ENCODE data around the gene MYRF. TPM values are rescaled to one million over a fixed set of nuclear protein-coding genes. Genes with fewer than 3 reads are reported as not detected.

Gene MYRF
- total and polyA plus RNA-seq, 2 of the 4 experiments (the other 2 are of a cell fraction): 1.6 to 10.7 TPM

- TF ChIP-seq CTCF (conservative IDR thresholded peaks at IDR 0.05; ENCODE audit: low read depth, low read length) (no peak), RCOR1 (IDR thresholded peaks at IDR 0.05; ENCODE audit: insufficient replicate concordance, low read length) (no peak)
Observed at GRCh38 chr11:61802605-61803004, 50.2 kb downstream of the MYRF start (continued).

- Histone ChIP-seq H3K4me3 (ENCODE audit: insufficient read depth, low read depth, low read length) (no peak overlapping the region), H3K27me3 (ENCODE audit: control insufficient read depth, insufficient read depth, low read length) (no peaks in the 10 kb centered on the region), H3K4me2 (ENCODE audit: low read depth, low read length) (no peak overlapping the region), H2BK5ac (ENCODE audit: low read depth, low read length, poor library complexity, severe bottlenecking) (no peak overlapping the region), H2BK20ac (ENCODE audit: low read depth, low read length) (no peak overlapping the region), H4K20me1 (ENCODE audit: insufficient read depth, low read length) (peaks cover 4% of the 10 kb centered on the region; the same call in 1 of the 2 replicates), H2BK120ac (ENCODE audit: low read depth, low read length) (no peak overlapping the region), H4K91ac (ENCODE audit: insufficient read depth, low read depth, low read length) (no peak overlapping the region), H3K36me3 (ENCODE audit: control insufficient read depth, insufficient read depth, low read length) (peaks cover 39% of the 10 kb centered on the region), H3K4me1 (ENCODE audit: control insufficient read depth, insufficient read depth, low read length) (peaks cover 3% of the 10 kb centered on the region), H3K18ac (ENCODE audit: low read depth, low read length) (no peak overlapping the region), H2BK15ac (ENCODE audit: low read depth, low read length) (no peak overlapping the region), H3K9me1 (ENCODE audit: insufficient read depth, low read length) (peaks cover 9% of the 10 kb centered on the region), H3K9ac (ENCODE audit: low read depth, low read length) (no peak overlapping the region), H3K14ac (replicated peaks; ENCODE audit: low read depth, low read length) (no peak overlapping the region), H4K5ac (ENCODE audit: low read depth, low read length) (no peak overlapping the region), H3K23ac (ENCODE audit: low read depth, low read length) (no peak overlapping the region), H2AK5ac (ENCODE audit: low read depth, low read length) (no peak overlapping the region), H3K79me1 (ENCODE audit: low read depth in 1 of 2, low read length in 2 of 2) (peaks cover 15 to 36% of the 10 kb centered on the region in 2 experiments), H3K56ac (ENCODE audit: extremely low read depth, insufficient read depth, low read length) (no peak overlapping the region), H3K9me3 (ENCODE audit: control insufficient read depth, insufficient read depth, low read length) (no peaks in the 10 kb centered on the region), H2AK9ac (replicated peaks; ENCODE audit: low read depth, low read length, poor library complexity) (no peak overlapping the region), H3K27ac (ENCODE audit: insufficient read depth, low read length) (no peak overlapping the region), H2AFZ (replicated peaks; ENCODE audit: low read length, poor library complexity) (no peak overlapping the region), H4K8ac (ENCODE audit: low read depth in 2 of 2, low read length in 2 of 2) (no peak overlapping the region), H3K4ac (ENCODE audit: low read depth, low read length) (no peak overlapping the region)
- BruUV-seq (replicated peaks): no TSS peak
- WGBS, 2 experiments (ENCODE audit: extremely low coverage in 2 of 2, insufficient read length in 1 of 2): 100% methylated on average over 1 of the region's 3 CpGs; no CpG with 5 or more reads in 1 of the 2 experiments
- peak; percentile 49 for DNase-seq
- dilution Hi-C loops (cut with HindIII; ENCODE audit: low sequenced_read_pairs, unreplicated experiment) (no loop called here), intact Hi-C loops (cut with micrococcal nuclease) (no loop called here), in situ Hi-C loops (cut with MboI; ENCODE audit: low sequenced_read_pairs) (no loop called here)
- ChIA-PET POLR2A (ENCODE audit: unreplicated experiment) (no interaction called here), CTCF (no interaction called here)
- no peak for ATAC-seq (ENCODE audit: low read depth)
- TF ChIP-seq MAZ (IDR thresholded peaks at IDR 0.05; ENCODE audit: borderline replicate concordance, low read depth, low read length) (no peak), RAD21 (IDR thresholded peaks at IDR 0.05; ENCODE audit: low read length) (no peak), NFE2L2 (IDR thresholded peaks at IDR 0.05; ENCODE audit: low read depth, low read length) (no peak), CTCF (conservative IDR thresholded peaks at IDR 0.05; ENCODE audit: low read depth, low read length) (no peak), RFX5 (IDR thresholded peaks at IDR 0.05; ENCODE audit: low read depth, low read length) (no peak), SMC3 (IDR thresholded peaks at IDR 0.05; ENCODE audit: low read depth, low read length) (no peak), BHLHE40 (IDR thresholded peaks at IDR 0.05; ENCODE audit: low read depth, low read length) (no peak), FOS (IDR thresholded peaks at IDR 0.05; ENCODE audit: low read depth, low read length) (no peak), MXI1 (IDR thresholded peaks at IDR 0.05; ENCODE audit: borderline replicate concordance, low read depth, low read length) (no peak), CHD1 (IDR thresholded peaks at IDR 0.05; ENCODE audit: low read depth, low read length) (no peak), MAFK (IDR thresholded peaks at IDR 0.05; ENCODE audit: low read depth, low read length) (no peak), RCOR1 (IDR thresholded peaks at IDR 0.05; ENCODE audit: insufficient replicate concordance, low read length) (no peak), POLR2A (IDR thresholded peaks at IDR 0.05; ENCODE audit: low read depth, low read length) (no peak)
Observed at GRCh38 chr11:61803889-61804647, 51.6 kb downstream of the MYRF start.
